GM12878 (cell line): Measurements from ENCODE around the gene SPOCK1. TPM values are rescaled to one million over a fixed set of nuclear protein-coding genes. Genes with fewer than 3 reads are reported as not detected.

Experiments
- ATAC-seq: fragments of 200-7000 bp; cut with Tn5 transposase; 3 replicates; pipeline ENCODE4 v1.9.1; 2020; ENCODE audit warnings: mild to moderate bottlenecking, moderate library complexity
- BruUV-seq: library from RNA; stranded (reverse); fragments of 400-500 nt; replicated peaks from 2 replicates; lab custom pipeline; 2021; lab: Mats Ljungman, UMichigan
- CTCF ChIA-PET: fragments of 300-600 bp; sonication (Branson Sonifier 250); formaldehyde crosslinking; extraction: SDS; loops from one replicate; lab custom pipeline; 2021; ENCODE audit warnings: inconsistent platforms; lab: Yijun Ruan, JAX
- POLR2A ChIA-PET: fragments of 350-600 bp; formaldehyde crosslinking; extraction: SDS; loops from one replicate; lab custom pipeline; 2021; ENCODE audit warnings: inconsistent platforms; lab: Charles Lee
- RAD21 ChIA-PET: fragments of 300-600 bp; sonication (Branson Sonifier 250); formaldehyde crosslinking; loops from one replicate; lab custom pipeline; 2023; ENCODE audit warnings: antibody characterized with exemption; ENCODE audit not compliant: unreplicated experiment; lab: Charles Lee
- SMC1A ChIA-PET: fragments of 300-600 bp; sonication (Branson Sonifier 250); formaldehyde crosslinking; loops from one replicate; lab custom pipeline; 2023; ENCODE audit not compliant: unreplicated experiment, uncharacterized antibody; lab: Charles Lee
- DNase-seq: peaks from one replicate; pipeline ENCODE4 v3.0.0-alpha.2; 2011; ENCODE audit warnings: low read depth, low spot score
- FAIRE-seq: peaks from 3 replicates; lab custom pipeline; 2011; peaks lifted over from hg19 to GRCh38; lab: Jason Lieb, UNC
- H2AFZ ChIP-seq: 2 replicates; pipeline ENCODE4 v1.6.0; 2011; ENCODE audit warnings: low read depth, low read length, control low read depth; ENCODE audit not compliant: control insufficient read depth
- H3K27ac ChIP-seq: 2 replicates; pipeline ENCODE4 v1.5.1; 2011; ENCODE audit warnings: control low read depth; ENCODE audit not compliant: control insufficient read depth, insufficient read depth
- H3K27me3 ChIP-seq, 2 experiments: replicated peaks in 1 of 2; 2 replicates each; pipeline versions ENCODE4 v1.6.0 to v1.6.1; 2011; ENCODE audit warnings: low read length in 1 of 2; ENCODE audit not compliant: control insufficient read depth in 2 of 2, insufficient read depth in 2 of 2
- H3K36me3 ChIP-seq, 2 experiments: 2 replicates each; pipeline ENCODE4 v1.5.1; 2011; ENCODE audit warnings: low read length in 1 of 2; ENCODE audit not compliant: control insufficient read depth in 2 of 2, insufficient read depth in 2 of 2
- H3K4me1 ChIP-seq: 2 replicates; pipeline ENCODE4 v1.6.1; 2011; ENCODE audit warnings: mild to moderate bottlenecking, low read length, moderate library complexity, mixed read lengths; ENCODE audit not compliant: control insufficient read depth, insufficient read depth
- H3K4me2 ChIP-seq: 2 replicates; pipeline ENCODE4 v1.6.0; 2011; ENCODE audit warnings: control low read depth; ENCODE audit not compliant: control insufficient read depth, insufficient read depth
- H3K4me3 ChIP-seq: fragments of 200-600 bp; sonication (generic); 2 replicates; pipeline ENCODE4 v1.5.1; 2016
- H3K79me2 ChIP-seq: 2 replicates; pipeline ENCODE4 v1.6.0; 2011; ENCODE audit warnings: low read length; ENCODE audit not compliant: control insufficient read depth, insufficient read depth
- H3K9ac ChIP-seq: 2 replicates; pipeline ENCODE4 v1.8.0; 2011; ENCODE audit warnings: low read length, control low read depth, mixed read lengths; ENCODE audit not compliant: control insufficient read depth, insufficient read depth
- H3K9me3 ChIP-seq: replicated peaks from 3 replicates; pipeline ENCODE4 v1.5.1; 2011; ENCODE audit warnings: mild to moderate bottlenecking, low read length; ENCODE audit not compliant: control insufficient read depth, insufficient read depth
- H4K20me1 ChIP-seq: 2 replicates; pipeline ENCODE4 v1.6.0; 2011; ENCODE audit not compliant: control insufficient read depth, insufficient read depth
- ATF2 ChIP-seq: IDR thresholded peaks from 2 replicates; pipeline ENCODE4 v1.6.1; 2012; ENCODE audit warnings: low read length, inconsistent platforms
- ATF3 ChIP-seq: IDR thresholded peaks from 2 replicates; pipeline ENCODE4 v1.6.1; 2011; ENCODE audit warnings: low read depth, mild to moderate bottlenecking, low read length, moderate library complexity, borderline replicate concordance; ENCODE audit errors: extremely low read depth
- BMI1 ChIP-seq: fragments of 450-650 bp; IDR thresholded peaks from 2 replicates; pipeline ENCODE4 v1.6.1; 2016; ENCODE audit warnings: mild to moderate bottlenecking, moderate library complexity, borderline replicate concordance
- CBX5 ChIP-seq: sonication (generic); IDR thresholded peaks from 2 replicates; pipeline ENCODE4 v1.6.1; 2016; ENCODE audit warnings: low read depth, moderate library complexity, mild to moderate bottlenecking, inconsistent platforms
- ETV6 ChIP-seq, 2 experiments: fragments of 450-650 bp in 1 of 2; IDR thresholded peaks in 1 of 2; conservative IDR thresholded peaks in 1 of 2; 2 replicates each; pipeline ENCODE4 v1.6.1; 2014; ENCODE audit warnings: antibody characterized with exemption in 1 of 2, borderline replicate concordance in 1 of 2, low read depth in 1 of 2, mild to moderate bottlenecking in 1 of 2, moderate library complexity in 1 of 2
- MTA3 ChIP-seq: IDR thresholded peaks from 2 replicates; pipeline ENCODE4 v1.6.1; 2012; ENCODE audit warnings: low read length, inconsistent platforms, borderline replicate concordance
- PAX8 ChIP-seq: fragments of 450-650 bp; IDR thresholded peaks from 2 replicates; pipeline ENCODE4 v1.6.1; 2017; ENCODE audit warnings: mild to moderate bottlenecking, moderate library complexity
- SUPT20H ChIP-seq: IDR thresholded peaks from 2 replicates; pipeline ENCODE4 v1.6.1; 2011; ENCODE audit warnings: low read depth, mild to moderate bottlenecking, low read length, moderate library complexity, borderline replicate concordance; ENCODE audit not compliant: control insufficient read depth
- TCF7 ChIP-seq: IDR thresholded peaks from 2 replicates; pipeline ENCODE4 v1.6.1; 2014; ENCODE audit warnings: antibody characterized with exemption, borderline replicate concordance
- ZNF217 ChIP-seq: fragments of 450-650 bp; IDR thresholded peaks from 2 replicates; pipeline ENCODE4 v1.6.1; 2017; ENCODE audit warnings: antibody characterized with exemption, mild to moderate bottlenecking
- WGBS: methylation state at CpG from one replicate; pipeline ENCODE4 v1.1.6; 2016; ENCODE audit warnings: low lambda C conversion rate; ENCODE audit not compliant: insufficient replicate concordance, insufficient coverage; ENCODE audit errors: missing lambda C conversion rate; 5-methylcytosine and 5-hydroxymethylcytosine counted together
- in situ Hi-C: fragments of 300-500 bp; cut with MboI; formaldehyde crosslinking; loops from 9 replicates; pipeline ENCODE4 v1.14.3; 2018; ENCODE audit warnings: mixed read lengths
- intact Hi-C: fragments of 100-400 bp; cut with micrococcal nuclease; formaldehyde crosslinking; loops from one replicate; pipeline ENCODE4 v1.14.2; 2022; ENCODE audit not compliant: unreplicated experiment
- polyA plus RNA-seq, 11 experiments: library from polyadenylated mRNA; depleted of rRNA in 4 of 11; unstranded in 6 of 11; stranded (reverse) in 5 of 11; fragments of >200 nt; fragmentation: Nextera tagmentation in 4 of 11; fragmentation: Illumina TruSeq in 1 of 11; extraction: Ambion mirVana in 4 of 11; extraction: Trizol in 1 of 11; gene quantifications; 1 replicate in 1 of 11; 2 replicates in 10 of 11; pipeline versions ENCODE4 v1.2.1 to v1.2.3, GENCODE V29; 2011 to 2016; ENCODE audit warnings: inconsistent platforms in 2 of 11, missing spikeins in 2 of 11, low read depth in 1 of 11
- total RNA-seq, 4 experiments: library from RNA; depleted of rRNA in 3 of 4; stranded (reverse); fragments of >200 nt in 3 of 4; fragmentation: Illumina TruSeq in 1 of 4; extraction: Trizol in 1 of 4; gene quantifications; 2 replicates each; pipeline versions ENCODE4 v1.2.1 to v1.2.3, GENCODE V29; 2013 to 2021

The SPOCK1 gene
- total and polyA plus RNA-seq, 10 of the 15 experiments (the other 5 are each of a cell fraction or from before 2014, with no cell fraction given): 0.06 to 0.68 (median 0.25) TPM; not detected in 3

DNA sequence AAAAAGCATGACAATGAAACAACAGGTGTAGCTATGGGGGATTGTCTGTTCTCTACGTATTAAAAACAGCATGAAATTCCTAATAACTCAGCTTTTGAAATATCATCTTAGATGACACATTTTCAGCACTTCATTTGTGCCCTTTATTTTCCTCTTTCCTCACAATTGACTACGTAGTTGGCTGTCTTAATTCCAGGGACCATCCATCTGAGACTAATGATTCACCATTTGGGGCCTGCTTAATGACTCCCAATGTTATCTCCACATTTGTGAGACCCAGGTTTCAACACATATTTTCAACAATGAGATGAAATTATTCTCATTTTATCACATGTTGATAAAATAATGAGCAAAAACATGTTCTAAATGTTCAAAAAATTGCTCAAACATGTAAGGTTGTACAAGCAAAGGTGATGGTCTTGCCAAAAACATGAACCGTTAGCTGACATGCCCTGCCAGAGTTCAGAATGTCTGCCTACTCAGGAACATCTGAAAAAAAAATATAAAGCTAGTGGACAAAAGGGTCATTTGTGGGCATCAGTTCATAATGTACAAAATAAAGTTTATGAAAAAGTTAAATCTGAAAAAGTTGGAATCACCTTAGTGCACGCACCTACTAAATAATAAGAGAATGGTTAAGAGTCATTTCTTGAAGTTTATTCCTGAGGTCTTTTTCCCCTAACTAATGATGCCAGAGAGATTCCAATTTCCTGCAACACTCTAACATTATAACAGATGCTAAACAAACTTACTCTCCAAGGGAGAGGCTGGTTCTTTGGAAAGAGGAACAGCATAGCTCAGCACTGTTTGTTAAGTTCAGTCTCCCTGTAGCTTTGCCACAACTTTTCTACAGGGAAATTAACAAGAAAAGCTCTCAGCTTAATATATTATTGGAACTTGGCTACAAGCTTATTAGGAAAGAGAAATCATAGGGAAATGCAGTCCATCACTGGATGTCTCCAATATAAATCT lies 275.5 kb downstream of the SPOCK1 start:
- DNase-seq: no peak
- ChIA-PET CTCF (interaction anchor here (1.1 kb wide), 1 partner anchor 27 kb away, joined by 3 read pairs; no protein-coding TSS in a partner anchor), RAD21 (no interaction called here), SMC1A (interaction anchor here (0.7 kb wide), 1 partner anchor 26 kb away, joined by 3 read pairs; no protein-coding TSS in a partner anchor), POLR2A (interaction anchor here (0.6 kb wide), 1 partner anchor 22 kb away, joined by 3 read pairs; no protein-coding TSS in a partner anchor)
- H3K9ac ChIP-seq: no peak overlapping the region
- in situ Hi-C loops (no loop called here), intact Hi-C loops (no loop called here)
- no peaks in the 10 kb centered on the region; a peak in 1 of 4 replicates for H3K27me3 ChIP-seq
- FAIRE-seq: no peak
- H3K27ac ChIP-seq: no peak overlapping the region
- H3K4me2 ChIP-seq: no peak overlapping the region
- no peaks in the 10 kb centered on the region for H3K9me3 ChIP-seq
- H3K79me2 ChIP-seq: no peaks in the 10 kb centered on the region
- 28% methylated on average over 4 of the region's 4 CpGs for WGBS
- H3K4me3 ChIP-seq: no peak overlapping the region
- no peaks in the 10 kb centered on the region for H3K4me1 ChIP-seq
- no peak for ATAC-seq
- H2AFZ ChIP-seq: no peak overlapping the region
- BruUV-seq: no TSS peak
- no peaks in the 10 kb centered on the region for H4K20me1 ChIP-seq
- H3K36me3 ChIP-seq: no peaks in the 10 kb centered on the region
- no peak for TF ChIP-seq SUPT20H
- no peak for TF ChIP-seq TCF7
- no peak for TF ChIP-seq CBX5
- TF ChIP-seq MTA3: no peak
- TF ChIP-seq BMI1: no peak
- TF ChIP-seq PAX8: no peak
- no peak for TF ChIP-seq ATF3
- TF ChIP-seq ZNF217: no peak
- no peak for TF ChIP-seq ETV6 (conservative IDR thresholded peaks at IDR 0.05 in 1 of 2, IDR thresholded peaks at IDR 0.05 in 1 of 2; ENCODE audit: borderline replicate concordance in 1 of 2, low read depth in 1 of 2)
- TF ChIP-seq ATF2: no peak
